ENCODE data around the gene PRDX5.

- no peak for TF ChIP-seq CTCF (IDR thresholded peaks at IDR 0.05)
- TF ChIP-seq POLR2A (IDR thresholded peaks at IDR 0.05) = no peak
Measured at GRCh38 chr11:64275841-64276240, 42.1 kb upstream of the PRDX5 start.
